ELF-1 (cell line): ENCODE measurements around the gene PRKCB.

Experiments
- DNase-seq: peaks from one replicate; pipeline ENCODE4 v3.0.0-alpha.2; 2016; ENCODE audit warnings: low read depth, low spot score

The PRKCB gene

GRCh38 chr16:23941025-23941424, 105.2 kb downstream of the PRKCB start:
- DNase-seq, result no peak

- no peak for DNase-seq
Measured at GRCh38 chr16:23941963-23942564, 106.3 kb downstream of the PRKCB start.

- no peak for DNase-seq
Measured at GRCh38 chr16:23943604-23944003, 107.8 kb downstream of the PRKCB start.

GRCh38 chr16:23944381-23944780, 108.6 kb downstream of the PRKCB start:
- no peak for DNase-seq

GRCh38 chr16:23945243-23945642, 109.5 kb downstream of the PRKCB start:
- no peak for DNase-seq

- no peak for DNase-seq
Measured at GRCh38 chr16:23947838-23948237, 112.1 kb downstream of the PRKCB start.

- no peak for DNase-seq
Measured at GRCh38 chr16:23948949-23949411, 113.2 kb downstream of the PRKCB start.

GRCh38 chr16:23949630-23950290, 114.0 kb downstream of the PRKCB start:
- no peak for DNase-seq

GRCh38 chr16:23950291-23950894, 114.6 kb downstream of the PRKCB start:
- DNase-seq, result no peak

GRCh38 chr16:23950898-23951297, 115.1 kb downstream of the PRKCB start:
- no peak for DNase-seq

- DNase-seq, result peak; percentile 66
Measured at GRCh38 chr16:23952128-23952970, 116.6 kb downstream of the PRKCB start.

GRCh38 chr16:23952971-23953300, 117.2 kb downstream of the PRKCB start:
- no peak for DNase-seq

GRCh38 chr16:23953476-23953875, 117.7 kb downstream of the PRKCB start:
- no peak for DNase-seq

GRCh38 chr16:23955088-23955487, 119.3 kb downstream of the PRKCB start:
- DNase-seq, result no peak

- DNase-seq, result no peak
Measured at GRCh38 chr16:23957287-23957686, 121.5 kb downstream of the PRKCB start.

GRCh38 chr16:23959072-23959751, 123.4 kb downstream of the PRKCB start:
- no peak for DNase-seq

GRCh38 chr16:23959752-23960072, 123.9 kb downstream of the PRKCB start:
- no peak for DNase-seq

- DNase-seq, result no peak
Measured at GRCh38 chr16:23960081-23960885, 124.5 kb downstream of the PRKCB start.

GRCh38 chr16:23962001-23962400, 126.2 kb downstream of the PRKCB start:
- no peak for DNase-seq

- no peak for DNase-seq
Measured at GRCh38 chr16:23964136-23964535, 128.4 kb downstream of the PRKCB start.

GRCh38 chr16:23965137-23965733, 129.5 kb downstream of the PRKCB start:
- DNase-seq, result no peak
